ENCODE data around the gene PIRT.

The PIRT gene

DNA sequence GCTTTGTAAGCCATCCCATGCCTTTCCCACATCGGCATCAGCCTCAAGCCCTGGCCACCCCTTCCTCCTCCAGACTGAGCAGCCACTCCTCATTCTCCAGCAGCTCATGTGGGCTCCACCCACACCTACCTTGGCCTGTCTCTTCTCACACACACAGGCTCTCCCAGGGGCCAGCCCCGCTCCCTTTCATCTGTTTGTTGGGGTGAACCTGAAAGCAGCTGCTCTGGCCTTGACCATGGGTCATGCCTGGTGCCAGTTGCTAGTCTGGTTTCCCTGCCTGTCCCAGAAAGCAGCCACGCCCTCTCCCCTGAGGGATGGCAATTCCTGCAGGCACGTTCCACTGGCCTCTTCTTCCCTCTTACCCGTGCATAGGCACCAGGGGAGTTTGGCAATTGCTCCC, 22.6 kb downstream of the PIRT start:
- DNase-seq: no peak

DNA sequence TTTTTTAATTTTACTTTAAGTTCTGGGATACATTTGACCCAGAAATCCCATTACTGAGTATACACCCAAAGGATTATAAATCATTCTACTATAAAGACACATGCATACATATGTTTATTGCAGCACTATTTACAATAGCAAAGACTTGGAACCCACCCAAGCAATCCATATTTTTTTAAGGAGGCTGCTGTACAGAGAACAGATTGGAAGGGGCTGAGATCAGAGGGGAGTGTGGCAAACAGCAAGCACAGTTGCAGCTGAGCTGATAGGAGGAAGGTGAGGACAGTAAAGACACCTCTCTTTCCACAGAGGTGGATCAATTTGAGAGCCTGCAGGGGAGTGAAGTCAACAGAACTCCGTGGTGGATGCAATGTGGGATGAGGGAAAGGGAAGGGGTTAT, 23.8 kb downstream of the PIRT start:
- no peak for DNase-seq

DNA sequence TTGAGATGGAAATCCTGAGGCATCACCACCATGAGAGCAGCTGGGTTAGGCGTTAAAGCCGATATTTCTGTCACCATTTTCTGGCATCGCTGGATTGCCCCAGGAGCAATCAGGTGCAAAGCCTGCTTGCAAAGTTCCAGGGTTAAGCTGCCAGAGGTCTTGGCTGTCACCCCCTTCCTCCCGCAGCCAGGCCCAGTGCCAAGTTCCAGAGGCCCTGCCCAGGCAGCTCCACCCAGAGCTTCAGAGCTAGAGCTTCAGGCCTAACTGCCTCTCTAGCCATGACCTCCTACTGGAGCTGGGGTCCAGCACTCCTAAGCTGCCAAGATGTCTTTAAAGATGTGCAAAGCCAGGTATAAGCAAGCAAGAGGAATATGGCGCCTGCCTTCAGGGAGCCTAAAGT, 25.2 kb downstream of the PIRT start:
- DNase-seq: no peak

GRCh38 chr17:10809605-10810004, 28.3 kb downstream of the PIRT start:
- DNase-seq: no peak

GRCh38 chr17:10807704-10808128, 30.2 kb downstream of the PIRT start:
- DNase-seq: no peak

- DNase-seq: no peak
Measured at GRCh38 chr17:10806545-10807262, 31.2 kb downstream of the PIRT start.

DNA sequence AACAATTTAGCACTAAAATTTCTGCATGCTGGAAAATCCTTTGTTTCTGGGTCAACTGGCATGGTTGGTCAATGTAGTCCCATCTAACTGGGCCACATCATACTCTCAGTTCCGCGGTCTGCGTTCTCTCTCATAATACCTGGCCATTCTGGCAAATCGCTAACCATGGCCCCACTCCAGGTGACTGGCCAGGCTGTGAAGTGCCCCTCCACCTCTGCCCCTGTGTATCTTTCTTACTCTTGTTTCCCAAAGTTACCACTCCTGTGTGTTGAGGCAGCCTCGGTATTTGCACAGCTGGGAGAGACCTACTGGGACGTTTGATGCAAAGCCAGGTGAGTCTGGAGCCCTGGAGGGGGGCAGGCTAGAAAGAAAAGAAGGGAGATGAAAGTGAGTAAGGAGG, 32.0 kb downstream of the PIRT start:
- DNase-seq: no peak

- no peak for DNase-seq
Measured at GRCh38 chr17:10804546-10804945, 33.3 kb downstream of the PIRT start.

- DNase-seq: no peak
Measured at GRCh38 chr17:10803830-10804475, 33.9 kb downstream of the PIRT start, which contains the start of gene TMEM238L. TMEM238L (minus strand) TSS chr17:10804099; CDS start chr17:10803963, 136 bp downstream.

- DNase-seq: no peak
Measured at GRCh38 chr17:10803350-10803749, 34.5 kb downstream of the PIRT start.

DNA sequence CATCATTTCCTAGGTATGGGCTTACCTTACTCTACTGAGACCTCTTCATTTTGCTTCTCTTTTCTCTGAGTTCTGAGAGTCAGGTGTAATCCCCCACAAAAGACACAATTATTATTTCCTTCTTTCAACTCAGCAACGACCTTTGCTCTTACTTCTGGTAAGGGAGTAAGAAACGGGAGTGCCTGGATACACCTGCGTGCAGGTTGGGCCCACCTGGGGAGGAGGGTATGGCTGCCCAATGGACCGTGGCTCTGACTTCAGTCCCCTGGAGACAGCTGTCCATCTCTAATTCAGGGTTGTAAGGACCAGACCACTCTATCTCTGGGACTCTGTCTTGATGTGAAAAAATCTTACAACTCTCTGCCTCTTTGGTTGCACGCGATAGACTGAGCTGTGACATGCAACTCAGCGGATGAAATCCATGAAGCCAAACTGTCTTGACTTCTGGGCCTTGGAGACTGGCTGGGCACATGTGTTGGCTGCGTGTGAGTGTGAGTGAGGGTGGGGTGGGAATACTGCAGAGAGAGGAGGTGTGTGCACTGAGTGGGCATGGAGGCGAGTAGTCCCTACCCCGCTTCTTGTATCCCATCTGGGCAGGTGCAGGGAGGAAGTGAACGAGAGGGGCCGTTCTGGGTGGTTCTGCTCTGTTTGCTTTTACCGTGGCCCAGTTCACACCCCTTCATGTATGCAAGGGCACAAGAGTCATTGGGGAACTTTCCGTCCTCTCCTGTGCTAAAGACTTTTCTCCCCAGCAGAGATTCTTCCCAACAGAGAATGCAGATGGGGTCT, 35.2 kb downstream of the PIRT start:
- no peak for DNase-seq

GRCh38 chr17:10799407-10799806, 38.5 kb downstream of the PIRT start:
- DNase-seq: no peak

DNA sequence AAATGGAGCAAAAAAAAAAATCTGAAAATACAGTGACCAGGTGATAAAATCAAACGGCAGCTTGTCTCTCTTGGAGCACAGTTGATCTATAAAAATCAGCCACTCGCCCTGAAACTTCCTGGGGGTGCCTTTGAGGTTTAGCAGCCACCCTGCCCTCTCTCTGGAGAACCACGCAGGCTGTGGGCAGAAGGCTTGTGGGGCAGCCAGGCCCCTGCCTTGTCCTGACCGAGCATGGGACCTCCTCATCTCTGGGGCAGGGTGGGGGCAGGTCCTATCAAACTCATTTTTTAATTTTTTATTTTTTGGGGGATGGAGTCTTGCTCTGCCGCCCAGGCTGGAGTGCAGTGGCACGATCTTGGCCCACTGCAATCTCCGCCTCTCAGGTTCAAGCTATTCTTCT, 39.0 kb downstream of the PIRT start:
- no peak for DNase-seq

DNA sequence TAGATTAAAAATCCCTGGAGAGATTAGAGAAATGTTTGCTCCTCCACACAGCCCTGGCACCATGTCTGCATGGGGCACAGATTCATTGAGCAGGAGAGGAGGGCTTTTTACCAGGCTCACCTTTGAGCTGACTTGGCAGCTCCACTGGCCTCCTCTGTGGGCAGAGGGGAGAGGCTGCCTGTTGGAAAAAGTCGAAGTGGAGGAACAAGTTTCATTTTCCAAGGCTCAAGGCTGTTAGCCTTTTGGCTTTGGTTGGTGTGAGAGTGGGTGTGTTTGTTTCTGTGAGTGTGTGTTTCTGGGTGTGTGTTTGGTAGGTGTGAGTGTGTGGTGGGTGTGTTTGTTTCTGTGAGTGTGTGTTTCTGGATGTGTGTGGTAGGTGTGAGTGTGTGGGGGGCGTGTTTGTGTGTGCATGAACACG, 39.5 kb downstream of the PIRT start:
- DNase-seq: no peak

DNA sequence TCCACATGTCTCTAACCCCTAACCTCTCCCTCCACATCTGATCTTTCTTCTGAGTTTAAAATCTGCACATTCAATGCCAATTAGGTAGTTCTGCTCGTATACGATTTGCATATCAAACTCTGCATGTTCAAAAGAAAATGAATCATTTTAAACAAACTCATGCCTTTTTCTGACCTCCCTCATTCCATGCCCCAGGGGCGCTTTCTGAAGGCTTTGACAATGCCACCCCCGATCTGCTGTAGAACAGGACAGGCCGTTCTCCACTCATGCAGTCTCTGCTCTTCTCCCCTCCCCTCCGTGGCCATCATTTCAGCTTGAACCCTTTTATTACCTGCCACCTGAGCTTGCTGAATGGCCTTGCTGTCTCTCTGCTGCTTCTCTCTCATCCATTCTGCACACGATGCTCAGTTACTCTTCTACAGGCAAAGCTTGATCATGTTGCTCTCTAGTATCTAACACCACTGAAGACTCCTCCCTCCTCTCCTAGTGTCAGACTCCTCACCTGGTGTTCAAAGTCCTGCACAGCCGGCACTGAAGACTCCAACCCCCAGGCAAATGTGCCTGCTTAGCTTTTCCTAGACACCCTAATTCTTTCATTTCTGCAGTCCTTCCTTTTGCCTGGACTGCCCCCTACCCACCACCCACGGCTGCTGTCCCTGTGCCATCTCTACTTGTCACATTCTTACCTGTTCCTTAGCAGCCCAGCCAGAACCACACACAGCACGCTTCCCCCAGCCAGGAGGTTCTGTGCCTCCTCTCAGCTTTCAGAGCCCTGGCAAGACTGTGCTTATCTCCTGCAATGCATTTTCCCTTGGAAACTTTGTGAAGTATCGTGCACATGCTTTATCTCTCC, 40.2 kb downstream of the PIRT start:
- DNase-seq: no peak

DNA sequence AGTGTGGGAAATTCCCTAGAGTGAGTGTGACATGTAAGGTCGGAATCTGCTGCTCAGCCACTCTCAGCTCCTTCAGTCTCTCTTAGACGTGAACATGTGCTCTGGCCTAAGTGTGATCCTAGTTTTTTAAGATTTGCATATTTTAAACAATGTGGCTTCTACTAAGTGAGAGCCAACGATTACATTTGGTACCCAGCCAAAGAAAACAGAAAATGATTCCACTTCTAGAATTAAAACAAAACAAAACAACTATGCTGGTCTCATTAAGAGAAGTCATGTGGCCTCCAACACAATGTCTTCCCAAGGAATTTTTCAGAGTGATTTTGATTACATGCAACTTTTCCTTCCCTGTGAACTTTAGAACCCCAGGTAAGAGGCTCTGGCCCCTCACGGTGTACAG, 44.1 kb downstream of the PIRT start:
- DNase-seq: no peak

DNA sequence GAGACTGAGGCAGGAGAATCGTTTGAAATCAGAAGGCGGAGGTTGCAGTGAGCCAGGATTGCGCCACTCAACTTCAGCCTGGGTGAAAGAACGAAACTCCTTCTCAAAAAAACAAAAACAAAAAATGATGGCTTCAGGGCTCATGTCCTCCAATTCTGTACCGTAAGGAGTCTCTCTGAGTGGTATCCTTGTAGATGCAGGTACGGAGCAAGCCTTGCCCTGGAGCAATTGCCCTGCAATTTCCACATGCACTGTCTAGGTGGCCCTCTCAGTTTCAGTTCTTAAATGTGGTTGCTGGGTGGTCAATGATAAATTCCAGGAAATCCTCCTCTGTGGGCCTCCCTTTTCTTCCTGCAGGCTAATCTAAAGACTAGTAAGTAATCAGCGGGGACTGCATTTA, 44.6 kb downstream of the PIRT start:
- DNase-seq: no peak

- no peak for DNase-seq
Measured at GRCh38 chr17:10792151-10792550, 45.7 kb downstream of the PIRT start.

DNA sequence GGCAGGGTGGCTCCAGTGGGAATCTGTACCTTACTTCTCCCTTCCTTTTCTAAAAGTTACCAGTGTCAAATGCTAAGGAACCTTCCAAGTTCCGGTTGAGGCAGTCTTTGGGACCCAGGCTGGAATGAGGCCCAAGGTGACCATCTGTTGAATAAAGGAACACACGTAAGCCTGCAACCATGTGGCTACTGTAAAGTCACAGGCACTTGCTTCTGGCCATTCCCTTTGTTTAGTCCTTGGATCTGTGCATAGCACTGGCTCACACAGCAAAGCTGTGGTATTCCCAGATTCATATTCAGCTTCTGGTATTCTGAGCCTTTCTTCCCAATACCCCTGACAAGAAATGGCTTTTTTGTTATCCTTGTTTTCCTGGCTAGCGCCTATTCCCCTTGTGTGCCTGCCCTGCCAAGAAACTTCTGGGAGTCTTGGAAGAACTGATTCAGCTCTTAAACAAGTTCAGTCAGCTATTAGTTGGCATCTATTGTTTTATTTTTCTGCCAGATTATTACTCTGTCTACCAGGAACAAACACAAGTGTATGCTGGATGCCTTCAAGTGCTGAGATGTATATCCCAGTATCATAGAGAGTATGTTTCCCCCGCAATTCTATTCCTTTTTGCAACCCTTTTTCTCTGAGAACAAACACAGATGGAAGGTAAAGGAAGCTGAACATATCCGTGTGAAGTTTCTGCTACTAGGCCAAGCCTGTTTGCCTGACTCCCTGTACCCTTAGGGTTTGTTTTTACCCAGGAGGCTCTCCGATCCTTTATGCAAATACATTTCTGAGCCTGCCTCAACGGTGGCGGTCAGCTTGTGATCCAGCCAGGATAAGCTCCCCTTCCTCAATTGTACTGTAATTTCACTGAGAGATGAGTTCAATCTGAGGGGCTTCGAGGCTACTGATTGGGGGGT, 47.1 kb downstream of the PIRT start:
- no peak for DNase-seq

DNA sequence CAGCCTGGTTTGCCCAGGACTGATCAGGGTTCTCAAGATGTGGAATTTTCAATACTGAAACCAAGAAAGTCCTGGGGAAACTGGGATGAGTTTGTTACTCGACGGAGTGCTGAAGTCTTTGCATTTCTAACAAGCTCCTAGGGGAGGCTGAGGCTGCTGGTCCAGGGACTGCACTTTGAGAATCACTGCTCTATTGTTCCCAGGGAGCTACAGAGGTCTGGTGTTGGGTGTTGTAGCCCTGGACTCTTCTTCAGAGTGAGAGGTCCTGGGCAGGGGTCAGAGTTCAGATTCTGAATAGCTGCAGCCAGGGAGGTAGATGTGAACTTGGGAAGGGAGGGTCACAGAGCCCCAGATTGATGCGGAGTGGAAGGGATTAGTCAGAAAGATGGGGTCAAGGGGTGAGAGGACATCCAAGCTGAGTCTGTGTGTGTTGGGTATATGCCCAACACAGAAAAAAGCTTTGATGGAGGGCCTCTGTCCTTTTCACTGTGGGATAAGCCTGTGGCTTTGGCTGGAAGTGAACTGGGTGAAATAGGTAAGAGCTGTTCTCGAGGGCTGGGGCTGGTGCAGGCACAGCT, 48.1 kb downstream of the PIRT start:
- DNase-seq: no peak

- no peak for DNase-seq
Measured at GRCh38 chr17:10787306-10788045, 50.4 kb downstream of the PIRT start.
